Panc1 (cell line): ENCODE results near the gene ZNRF3. TPM values are rescaled to one million over a fixed set of nuclear protein-coding genes. Genes with fewer than 3 reads are reported as not detected.

Experiments
- ATAC-seq: fragments of 200-7000 bp; cut with Tn5 transposase; 2 replicates; pipeline ENCODE4 v1.9.1; 2020; ENCODE audit warnings: mild to moderate bottlenecking, moderate library complexity
- BruUV-seq: library from RNA; stranded (reverse); fragments of 400-500 nt; replicated peaks from 2 replicates; lab custom pipeline; 2021; lab: Mats Ljungman, UMichigan
- CTCF ChIA-PET: fragments of 300-600 bp; sonication (Branson Sonifier 250); formaldehyde crosslinking; loops from one replicate; lab custom pipeline; 2022; ENCODE audit warnings: antibody characterized with exemption; lab: Charles Lee
- POLR2A ChIA-PET: fragments of 300-600 bp; sonication (Branson Sonifier 250); formaldehyde crosslinking; loops from one replicate; lab custom pipeline; 2022; ENCODE audit warnings: antibody characterized with exemption; lab: Charles Lee
- DNase-seq: peaks from one replicate; pipeline ENCODE4 v3.0.0-alpha.2; 2010; ENCODE audit warnings: low read depth, low spot score
- H3K27ac ChIP-seq: 2 replicates; pipeline ENCODE4 v1.5.1; 2011; ENCODE audit warnings: mild to moderate bottlenecking, low read length, inconsistent platforms
- H3K27me3 ChIP-seq: fragments of 200-500 bp; sonication (Bioruptor generic); 2 replicates; pipeline ENCODE4 v1.6.0; 2014; ENCODE audit warnings: low read length, inconsistent platforms; ENCODE audit not compliant: control insufficient read depth, insufficient read depth
- H3K36me3 ChIP-seq: fragments of 200-500 bp; sonication (Bioruptor generic); 2 replicates; pipeline ENCODE4 v1.5.1; 2014; ENCODE audit warnings: inconsistent platforms, mild to moderate bottlenecking, low read length, moderate library complexity; ENCODE audit not compliant: control insufficient read depth, insufficient read depth
- H3K4me1 ChIP-seq: 2 replicates; pipeline ENCODE4 v1.5.1; 2011; ENCODE audit warnings: inconsistent platforms, mild to moderate bottlenecking, low read length, moderate library complexity; ENCODE audit not compliant: control insufficient read depth, insufficient read depth
- H3K4me3 ChIP-seq, 2 experiments: 2 replicates each; pipeline ENCODE4 v1.5.1; 2011 to 2012; ENCODE audit warnings: low read depth in 2 of 2, low read length in 2 of 2, mild to moderate bottlenecking in 2 of 2, inconsistent platforms in 1 of 2, moderate library complexity in 1 of 2
- H3K9me3 ChIP-seq: fragments of 200-500 bp; sonication (Bioruptor generic); 2 replicates; pipeline ENCODE4 v1.5.1; 2014; ENCODE audit warnings: low read depth, mild to moderate bottlenecking, inconsistent platforms, low read length, moderate library complexity; ENCODE audit not compliant: control insufficient read depth, insufficient read depth
- POLR2AphosphoS5 ChIP-seq: IDR thresholded peaks from 2 replicates; pipeline ENCODE4 v1.6.1; 2012; ENCODE audit warnings: mild to moderate bottlenecking, low read depth, low read length, moderate library complexity
- SIN3A ChIP-seq: IDR thresholded peaks from 2 replicates; pipeline ENCODE4 v1.6.1; 2012; ENCODE audit warnings: low read depth, mild to moderate bottlenecking, low read length, moderate library complexity, borderline replicate concordance; ENCODE audit not compliant: insufficient read depth
- TCF7L2 ChIP-seq: IDR thresholded peaks from 2 replicates; pipeline ENCODE4 v1.6.1; 2011; ENCODE audit warnings: mild to moderate bottlenecking, low read depth, low read length, inconsistent platforms
- in situ Hi-C: cut with HindIII; loops from 2 replicates; pipeline ENCODE4 v1.10.0; 2016; ENCODE audit warnings: low sequenced_read_pairs, low pct_unique_long_range_greater_than_20kb
- intact Hi-C: fragments of 100-400 bp; cut with micrococcal nuclease; formaldehyde crosslinking; loops from one replicate; pipeline ENCODE4 v1.10.0; 2022; ENCODE audit not compliant: unreplicated experiment
- total RNA-seq: library from RNA; stranded (reverse); gene quantifications from one replicate; pipeline ENCODE4 v1.2.1, GENCODE V29; 2021; ENCODE audit not compliant: unreplicated experiment
- TF ChIP-seq, protein P1 (sequence below), 2 experiments: IDR thresholded peaks; 2 replicates each; pipeline ENCODE4 v1.6.1; 2011 to 2012; ENCODE audit warnings: low read depth in 2 of 2, control low read depth in 1 of 2, low read length in 1 of 2, mild to moderate bottlenecking in 1 of 2, moderate library complexity in 1 of 2; ENCODE audit not compliant: insufficient read depth in 1 of 2
- TF ChIP-seq, protein P2 (sequence below): fragments of 450-650 bp; IDR thresholded peaks from 2 replicates; pipeline ENCODE4 v1.5.1; 2017; ENCODE audit warnings: mild to moderate bottlenecking

ZNRF3 gene
- total RNA-seq, 1 experiment from 2014 or later: 7.3 TPM

DNA sequence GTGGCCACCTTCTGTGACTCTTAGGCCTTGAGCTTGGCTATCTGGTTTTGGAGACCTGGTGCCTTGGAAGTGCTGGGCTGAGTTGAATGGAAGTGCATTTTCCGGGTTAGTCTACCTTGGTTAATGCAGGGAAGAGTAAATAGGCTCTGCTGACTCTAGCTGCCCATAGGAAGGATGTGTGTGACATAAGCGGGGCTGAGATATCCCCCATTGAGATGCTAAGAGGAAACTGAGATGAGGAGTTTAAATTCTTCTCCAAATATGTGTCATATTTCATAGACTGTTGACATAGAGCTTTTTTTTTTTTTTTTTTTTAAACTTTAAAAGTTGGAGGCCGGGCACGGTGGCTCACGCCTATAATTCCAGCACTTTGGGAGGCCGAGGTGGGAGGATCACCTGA lies 30.8 kb downstream of the ZNRF3 start:
- peaks cover 6% of the 10 kb centered on the region for H3K4me1 ChIP-seq
- POLR2A ChIA-PET: interaction anchor here (0.6 kb wide), 1 partner anchor 16 kb away, joined by 3 read pairs; no protein-coding TSS in a partner anchor
- no peak overlapping the region for H3K27ac ChIP-seq
- CTCF ChIA-PET: interaction anchor here (0.6 kb wide), 1 partner anchor 24 kb away, joined by 3 read pairs; no protein-coding TSS in a partner anchor
- no peaks in the 10 kb centered on the region for H3K9me3 ChIP-seq
- BruUV-seq: no TSS peak
- intact Hi-C loops: no loop called here
- no peak overlapping the region for H3K4me3 ChIP-seq
- no peaks in the 10 kb centered on the region for H3K36me3 ChIP-seq
- in situ Hi-C loops: no loop called here
- no peaks in the 10 kb centered on the region for H3K27me3 ChIP-seq
- DNase-seq (no peak), ATAC-seq (no peak)
- TF ChIP-seq TCF7L2 (no peak), SIN3A (no peak), POLR2AphosphoS5 (no peak)
- TF ChIP-seq, protein P1, sequence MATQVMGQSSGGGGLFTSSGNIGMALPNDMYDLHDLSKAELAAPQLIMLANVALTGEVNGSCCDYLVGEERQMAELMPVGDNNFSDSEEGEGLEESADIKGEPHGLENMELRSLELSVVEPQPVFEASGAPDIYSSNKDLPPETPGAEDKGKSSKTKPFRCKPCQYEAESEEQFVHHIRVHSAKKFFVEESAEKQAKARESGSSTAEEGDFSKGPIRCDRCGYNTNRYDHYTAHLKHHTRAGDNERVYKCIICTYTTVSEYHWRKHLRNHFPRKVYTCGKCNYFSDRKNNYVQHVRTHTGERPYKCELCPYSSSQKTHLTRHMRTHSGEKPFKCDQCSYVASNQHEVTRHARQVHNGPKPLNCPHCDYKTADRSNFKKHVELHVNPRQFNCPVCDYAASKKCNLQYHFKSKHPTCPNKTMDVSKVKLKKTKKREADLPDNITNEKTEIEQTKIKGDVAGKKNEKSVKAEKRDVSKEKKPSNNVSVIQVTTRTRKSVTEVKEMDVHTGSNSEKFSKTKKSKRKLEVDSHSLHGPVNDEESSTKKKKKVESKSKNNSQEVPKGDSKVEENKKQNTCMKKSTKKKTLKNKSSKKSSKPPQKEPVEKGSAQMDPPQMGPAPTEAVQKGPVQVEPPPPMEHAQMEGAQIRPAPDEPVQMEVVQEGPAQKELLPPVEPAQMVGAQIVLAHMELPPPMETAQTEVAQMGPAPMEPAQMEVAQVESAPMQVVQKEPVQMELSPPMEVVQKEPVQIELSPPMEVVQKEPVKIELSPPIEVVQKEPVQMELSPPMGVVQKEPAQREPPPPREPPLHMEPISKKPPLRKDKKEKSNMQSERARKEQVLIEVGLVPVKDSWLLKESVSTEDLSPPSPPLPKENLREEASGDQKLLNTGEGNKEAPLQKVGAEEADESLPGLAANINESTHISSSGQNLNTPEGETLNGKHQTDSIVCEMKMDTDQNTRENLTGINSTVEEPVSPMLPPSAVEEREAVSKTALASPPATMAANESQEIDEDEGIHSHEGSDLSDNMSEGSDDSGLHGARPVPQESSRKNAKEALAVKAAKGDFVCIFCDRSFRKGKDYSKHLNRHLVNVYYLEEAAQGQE (IDR thresholded peaks at IDR 0.05; ENCODE audit: insufficient read depth in 1 of 2, low read depth in 2 of 2, low read length in 1 of 2): no peak
- TF ChIP-seq, protein P2, sequence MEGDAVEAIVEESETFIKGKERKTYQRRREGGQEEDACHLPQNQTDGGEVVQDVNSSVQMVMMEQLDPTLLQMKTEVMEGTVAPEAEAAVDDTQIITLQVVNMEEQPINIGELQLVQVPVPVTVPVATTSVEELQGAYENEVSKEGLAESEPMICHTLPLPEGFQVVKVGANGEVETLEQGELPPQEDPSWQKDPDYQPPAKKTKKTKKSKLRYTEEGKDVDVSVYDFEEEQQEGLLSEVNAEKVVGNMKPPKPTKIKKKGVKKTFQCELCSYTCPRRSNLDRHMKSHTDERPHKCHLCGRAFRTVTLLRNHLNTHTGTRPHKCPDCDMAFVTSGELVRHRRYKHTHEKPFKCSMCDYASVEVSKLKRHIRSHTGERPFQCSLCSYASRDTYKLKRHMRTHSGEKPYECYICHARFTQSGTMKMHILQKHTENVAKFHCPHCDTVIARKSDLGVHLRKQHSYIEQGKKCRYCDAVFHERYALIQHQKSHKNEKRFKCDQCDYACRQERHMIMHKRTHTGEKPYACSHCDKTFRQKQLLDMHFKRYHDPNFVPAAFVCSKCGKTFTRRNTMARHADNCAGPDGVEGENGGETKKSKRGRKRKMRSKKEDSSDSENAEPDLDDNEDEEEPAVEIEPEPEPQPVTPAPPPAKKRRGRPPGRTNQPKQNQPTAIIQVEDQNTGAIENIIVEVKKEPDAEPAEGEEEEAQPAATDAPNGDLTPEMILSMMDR: no peak

DNA sequence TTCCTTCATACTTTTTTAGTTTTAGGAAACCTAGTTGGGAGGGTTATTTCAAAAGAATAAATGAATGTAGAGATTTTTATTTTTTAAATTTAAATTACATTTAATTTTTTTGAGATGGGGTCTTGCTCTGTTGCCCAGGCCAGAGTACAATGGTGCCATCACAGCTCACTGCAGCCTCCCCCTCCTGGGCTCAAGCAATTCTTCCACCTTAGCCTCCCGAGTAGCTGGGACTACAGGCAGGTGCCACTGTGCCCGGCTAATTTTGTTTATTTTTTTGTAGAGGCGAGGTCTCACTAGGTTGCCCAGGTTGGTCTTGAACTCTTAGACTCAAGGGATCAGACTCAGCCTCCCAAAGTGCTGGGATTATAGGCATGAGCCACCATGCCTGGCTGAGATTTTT lies 32.6 kb downstream of the ZNRF3 start:
- CTCF ChIA-PET: no interaction called here
- no TSS peak for BruUV-seq

More for the DNA sequence above, 32.6 kb downstream of the ZNRF3 start:
- H3K36me3 ChIP-seq: no peaks in the 10 kb centered on the region
- H3K27me3 ChIP-seq: no peaks in the 10 kb centered on the region
- H3K4me3 ChIP-seq: no peak overlapping the region
- DNase-seq: no peak
- TF ChIP-seq SIN3A: no peak
- TF ChIP-seq, protein P2: no peak
- TF ChIP-seq TCF7L2: no peak
- TF ChIP-seq, protein P1 (IDR thresholded peaks at IDR 0.05; ENCODE audit: insufficient read depth in 1 of 2, low read depth in 2 of 2, low read length in 1 of 2): no peak
- TF ChIP-seq POLR2AphosphoS5: no peak
- intact Hi-C loops: no loop called here
- peaks cover 6% of the 10 kb centered on the region for H3K4me1 ChIP-seq
- H3K27ac ChIP-seq: no peak overlapping the region
- H3K9me3 ChIP-seq: no peaks in the 10 kb centered on the region
- in situ Hi-C loops: no loop called here
- POLR2A ChIA-PET: no interaction called here
- no peak for ATAC-seq
